Right ventricle myocardium inferior (tissue), 1 donor: ENCODE measurements around the gene ALDH1L2. TPM values are rescaled to one million over a fixed set of nuclear protein-coding genes. Genes with fewer than 3 reads are reported as not detected.
A peak's percentile ranks its signal among the peaks of the same experiment; 100 is the strongest.
"Not testable (repeated sequence)": the region's sequence is repeated elsewhere in the genome, so short reads cannot be mapped to it uniquely, and the experiment has no call there.

Experiments used
- ATAC-seq: fragments of 200-7000 bp; cut with Tn5 transposase; one replicate; pipeline ENCODE4 v1.9.1; 2020; ENCODE audit warnings: mild to moderate bottlenecking, moderate library complexity
- DNase-seq: peaks from one replicate; pipeline ENCODE4 v3.0.0; 2021; ENCODE audit errors: missing footprints
- intact Hi-C: fragments of 100-400 bp; cut with DNase I; formaldehyde crosslinking; loops from one replicate; pipeline ENCODE4 v1.11.0; 2022
- long read RNA-seq: library from polyadenylated mRNA; unstranded; transcript quantifications from one replicate; pipeline ENCODE4 v2.0.0, GENCODE V29; 2021
- total RNA-seq: library from RNA; stranded (reverse); fragmentation: NEBNext Ultra II Directional; extraction: Animal tissue kit (Norgen Biotek cat#: 25700); gene quantifications from one replicate; pipeline ENCODE4 v1.2.1, GENCODE V29; 2021
- donor health status: DM: no; HTN: yes; CAD: no; lungs with severe emphysema.

Gene ALDH1L2
- total RNA-seq, result 2.7 TPM
- long read RNA-seq, result 0 reads

DNA sequence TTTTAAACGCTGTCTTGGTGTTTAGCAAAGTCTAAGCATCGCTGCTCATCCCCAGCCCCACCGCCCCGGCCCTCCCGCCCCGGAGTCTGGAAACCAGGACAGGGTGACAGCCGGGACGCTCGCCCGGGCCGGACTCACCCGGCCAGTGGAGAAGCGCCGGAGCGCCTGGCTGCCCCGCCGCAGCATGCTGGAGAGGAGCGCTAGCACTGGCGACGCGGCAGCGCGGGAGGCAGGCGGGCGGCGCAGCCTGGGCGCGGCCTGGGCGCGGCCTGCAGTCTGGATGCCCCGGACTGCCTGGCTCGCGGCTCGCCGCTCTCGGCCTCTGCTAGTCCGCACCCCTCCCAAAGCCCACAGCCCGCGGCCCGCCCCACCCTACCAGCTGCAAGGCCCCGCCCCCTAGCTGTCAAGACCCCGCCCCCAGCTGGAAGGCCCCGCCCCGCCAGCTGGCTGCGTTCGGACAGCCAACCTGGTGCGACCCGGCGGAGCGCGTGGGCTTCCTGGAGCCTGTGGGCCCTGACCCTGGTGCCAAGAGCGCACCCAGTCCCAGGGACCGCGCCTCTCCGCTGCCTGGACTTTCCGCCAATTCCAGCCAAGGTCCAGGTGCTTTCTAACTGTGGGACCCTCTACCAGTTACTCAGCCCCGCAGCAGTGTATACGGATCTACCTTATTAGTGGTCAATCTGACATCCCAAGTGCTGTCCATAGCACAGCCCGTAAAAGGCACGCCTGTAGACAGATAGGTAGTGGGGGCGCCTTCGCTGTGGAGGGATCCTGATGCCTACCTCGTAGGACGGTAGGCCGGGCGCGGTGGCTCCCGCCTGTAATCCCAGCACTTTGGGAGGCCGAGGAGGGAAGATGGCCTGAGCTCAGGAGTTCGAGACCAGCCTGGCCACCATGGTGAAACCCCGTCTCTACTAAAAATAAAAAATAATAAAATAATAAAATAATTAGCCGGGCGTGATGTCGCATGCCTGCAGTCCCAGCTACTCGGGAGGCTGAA lies at the start of gene ALDH1L2:
Gene ALDH1L2, minus strand, starts transcription at position 208 of the 1,000 bp plus-strand sequence. Its CDS starts 22 bp downstream, at position 186.
- intact Hi-C loops, result no loop called here
- DNase-seq, result peak; percentile 93
- peak; percentile 98 for ATAC-seq

DNA sequence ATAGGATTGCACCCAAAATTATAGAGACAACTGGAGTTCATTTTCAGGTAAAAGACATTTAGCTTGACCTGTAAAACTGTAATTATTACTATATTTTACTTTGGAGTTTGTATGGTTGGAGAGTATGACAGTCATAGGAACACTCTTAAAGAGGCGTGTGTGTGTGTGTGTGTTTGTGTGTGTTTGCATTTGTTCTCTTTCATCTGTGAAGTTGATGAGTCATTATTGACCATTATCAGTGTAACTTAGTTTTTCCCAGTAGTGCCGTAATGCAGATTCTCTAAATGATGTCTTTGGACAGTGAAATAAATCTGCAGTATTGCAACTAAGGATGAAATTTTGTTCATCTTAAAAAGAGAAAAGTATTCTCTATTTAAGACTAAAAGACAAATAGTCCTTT lies 36.3 kb upstream of the ALDH1L2 start:
- DNase-seq, result no peak
- intact Hi-C loops, result no loop called here
- no peak for ATAC-seq

- ATAC-seq, result no peak
- intact Hi-C loops, result no loop called here
Measured at GRCh38 chr12:105116969-105117368, 32.7 kb upstream of the ALDH1L2 start.

DNA sequence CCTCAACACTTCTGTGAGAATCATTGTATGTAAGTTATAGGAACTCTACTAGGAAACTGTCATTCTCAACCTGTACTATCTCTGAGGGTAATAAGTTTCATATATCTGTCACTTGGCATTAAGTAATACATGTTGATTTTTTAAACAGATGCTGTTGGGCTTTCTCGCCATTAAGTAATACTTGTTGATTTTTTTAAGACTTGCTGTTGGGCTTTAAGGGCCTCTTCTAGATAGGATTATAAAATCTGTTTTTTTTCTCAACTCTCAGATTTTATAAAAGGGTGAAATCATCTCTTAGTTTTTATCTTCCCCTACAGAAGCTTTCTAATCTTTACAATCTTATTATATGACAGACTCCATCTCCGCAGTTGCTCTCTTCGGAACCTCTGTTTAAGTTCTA lies 28.8 kb upstream of the ALDH1L2 start:
- no peak for ATAC-seq
- DNase-seq, result no peak
- intact Hi-C loops, result loop anchor here (5.0 kb wide), 1 partner anchor 34 kb away; no protein-coding TSS in a partner anchor

More at GRCh38 chr12:105116969-105117368, 32.7 kb upstream of the ALDH1L2 start:
- no peak for DNase-seq

DNA sequence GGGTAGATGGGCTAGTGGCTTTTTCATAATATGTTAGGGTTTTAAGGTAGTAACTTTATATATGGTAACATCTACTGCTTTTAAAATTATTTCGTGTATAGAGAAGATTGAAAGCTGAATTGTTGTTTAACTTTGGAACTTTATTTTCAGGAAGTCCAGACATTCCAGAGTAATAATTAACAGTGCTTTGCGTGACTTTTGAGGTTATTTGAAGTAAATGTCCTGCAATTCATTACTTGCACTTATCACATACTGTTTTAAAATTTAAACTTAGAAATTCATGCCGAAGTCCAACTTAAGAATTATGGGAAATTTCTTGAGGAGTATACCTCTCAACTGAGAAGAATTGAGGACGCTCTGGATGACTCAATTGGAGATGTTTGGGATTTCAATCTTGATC lies 26.6 kb upstream of the ALDH1L2 start:
- intact Hi-C loops, result loop anchor here (5.0 kb wide), 1 partner anchor 36 kb away; no protein-coding TSS in a partner anchor

GRCh38 chr12:105109465-105110212 lies 25.4 kb upstream of the ALDH1L2 start:
- DNase-seq (no peak), ATAC-seq (no peak)
- intact Hi-C loops, result loop anchor here (5.0 kb wide), 1 partner anchor 38 kb away; no protein-coding TSS in a partner anchor

More for the DNA sequence above, 26.6 kb upstream of the ALDH1L2 start:
- ATAC-seq (no peak), DNase-seq (no peak)

GRCh38 chr12:105107494-105108371 lies 23.5 kb upstream of the ALDH1L2 start, which contains the start of gene WASHC4:
Gene WASHC4, plus strand, starts transcription at chr12:105107731. Its CDS starts 70 bp downstream, at chr12:105107801.
- ATAC-seq, result peak; percentile 99
- peak; percentile 99 for DNase-seq
- intact Hi-C loops, result no loop called here

DNA sequence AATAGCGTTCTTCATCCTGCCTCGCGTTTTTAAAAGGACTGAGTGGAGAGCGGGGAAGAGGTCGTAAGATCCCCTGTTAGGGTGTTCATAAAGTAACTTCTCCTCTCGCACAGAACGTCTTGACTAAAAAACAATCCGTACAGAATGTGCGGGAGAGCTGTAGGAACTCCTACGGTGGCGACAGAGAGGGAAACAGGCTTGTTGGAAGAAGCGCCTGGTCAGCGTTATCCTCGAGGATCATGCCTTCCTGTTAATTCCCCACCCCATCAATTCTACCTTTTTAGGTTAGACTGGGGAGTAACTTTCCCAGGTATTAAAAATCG lies 22.9 kb upstream of the ALDH1L2 start:
- intact Hi-C loops, result no loop called here
- DNase-seq (peak; percentile 62), ATAC-seq (peak; percentile 58)

GRCh38 chr12:105106621-105107020 lies 22.4 kb upstream of the ALDH1L2 start:
- no peak for DNase-seq
- intact Hi-C loops, result no loop called here
- no peak for ATAC-seq

GRCh38 chr12:105104762-105105161 lies 20.5 kb upstream of the ALDH1L2 start:
- intact Hi-C loops, result no loop called here
- DNase-seq (no peak), ATAC-seq (no peak)

- intact Hi-C loops, result no loop called here
- DNase-seq (no peak), ATAC-seq (no peak)
Measured at GRCh38 chr12:105102673-105103072, 18.4 kb upstream of the ALDH1L2 start.

DNA sequence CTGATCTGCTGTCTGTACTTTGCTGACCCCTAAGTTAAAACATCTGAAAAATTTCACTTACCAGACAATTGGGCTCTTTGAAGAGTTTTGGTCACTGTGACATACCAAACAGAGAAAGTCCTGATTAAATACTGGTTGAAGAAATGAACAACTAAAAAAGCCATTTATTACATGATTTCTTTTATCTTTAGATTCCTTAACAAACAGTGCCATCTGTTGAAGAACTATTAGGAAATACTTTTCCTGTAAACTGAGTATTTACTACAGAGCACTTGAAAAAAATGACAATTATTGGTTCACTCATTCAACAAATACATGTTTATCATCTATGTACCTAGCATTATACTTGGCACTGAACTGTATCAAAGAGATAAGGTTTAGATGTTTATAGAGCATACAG lies 16.7 kb upstream of the ALDH1L2 start:
- ATAC-seq (no peak), DNase-seq (no peak)
- intact Hi-C loops, result no loop called here

DNA sequence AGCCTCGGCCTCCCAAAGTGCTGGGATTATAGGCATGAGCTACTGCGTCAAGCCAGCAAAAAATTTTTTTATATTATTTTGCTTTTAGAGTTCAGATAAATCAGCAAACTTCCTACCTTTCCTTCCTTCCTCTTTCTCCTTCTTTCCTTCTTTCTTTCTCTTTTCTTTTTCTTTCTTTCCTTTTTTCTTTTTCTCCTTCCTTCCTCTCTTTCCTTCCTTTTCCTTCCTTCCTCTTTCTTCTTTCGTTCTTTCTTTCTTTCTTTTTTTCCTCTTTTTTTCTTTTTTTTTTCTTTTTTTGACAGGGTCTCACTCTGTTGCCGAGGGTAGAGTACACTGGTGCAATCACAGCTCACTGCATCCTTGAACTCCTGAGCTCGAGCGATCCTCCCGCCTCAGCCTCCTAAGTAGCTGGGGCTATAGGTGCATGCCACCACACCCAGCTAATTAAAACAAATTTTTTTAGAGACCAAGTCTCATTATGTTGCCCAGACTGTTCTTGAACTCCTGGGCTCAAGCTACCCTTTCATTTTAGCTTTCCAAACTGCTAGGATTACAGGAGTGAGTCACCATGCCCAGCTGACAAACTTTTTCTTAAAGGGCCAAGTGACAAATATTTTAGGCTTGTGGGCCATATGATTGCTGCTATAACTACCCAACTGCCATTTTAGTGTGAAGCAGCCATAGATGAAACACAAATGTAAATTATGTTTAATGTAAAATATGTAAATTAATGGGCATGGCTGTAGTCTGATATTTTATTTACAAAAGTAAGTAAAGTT lies 16.1 kb upstream of the ALDH1L2 start:
- intact Hi-C loops, result no loop called here
- DNase-seq, result no peak
- ATAC-seq, result no peak

DNA sequence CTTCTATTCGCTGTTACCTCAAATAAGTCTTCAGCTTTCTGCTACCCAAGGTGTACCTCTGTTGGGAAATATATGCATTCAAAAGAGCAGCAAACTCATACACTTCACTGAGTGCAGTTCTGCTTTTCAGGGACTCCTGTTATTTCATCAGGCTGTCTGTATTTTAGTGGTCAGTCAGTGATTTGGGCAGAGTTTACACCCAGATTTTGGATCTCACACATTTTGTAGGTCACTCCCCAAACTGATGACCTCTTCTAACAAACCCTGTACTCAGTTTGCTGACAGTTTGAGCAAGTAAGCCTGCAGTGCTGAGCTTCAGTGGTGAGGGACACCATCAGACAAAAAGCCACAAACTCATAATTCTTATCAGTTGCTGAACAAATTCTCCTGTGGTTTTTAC lies 15.1 kb upstream of the ALDH1L2 start:
- ATAC-seq (no peak), DNase-seq (no peak)
- intact Hi-C loops, result no loop called here

DNA sequence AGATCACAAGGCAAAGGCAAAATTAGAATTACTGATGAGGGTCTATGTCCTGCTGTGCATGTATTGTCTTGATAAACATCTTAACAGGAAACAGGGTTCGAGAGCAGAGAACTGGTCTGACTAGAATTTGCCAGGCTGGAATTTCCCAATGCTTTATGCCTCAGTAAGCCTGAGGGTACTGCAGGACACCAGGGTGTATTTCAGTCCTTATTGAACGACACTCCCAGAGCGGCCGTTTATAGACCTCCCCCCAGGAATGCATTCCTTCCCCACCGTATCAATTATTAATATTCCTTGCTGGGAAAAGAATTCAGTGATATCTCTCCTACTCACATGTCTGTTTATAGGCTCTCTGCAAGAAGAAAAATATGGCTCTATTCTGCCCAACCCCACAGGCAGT lies 11.1 kb upstream of the ALDH1L2 start:
- ATAC-seq, intact Hi-C loops, DNase-seq: not testable (repeated sequence)

GRCh38 chr12:105092336-105092735 lies 8.1 kb upstream of the ALDH1L2 start:
- ATAC-seq, result no peak
- DNase-seq, result no peak
- intact Hi-C loops, result no loop called here

- no peak for DNase-seq
- no peak for ATAC-seq
- intact Hi-C loops, result no loop called here
Measured at GRCh38 chr12:105091476-105092206, 7.4 kb upstream of the ALDH1L2 start.
